ENCODE measurements around the gene PDZRN3. TPM values are rescaled to one million over a fixed set of nuclear protein-coding genes. Genes with fewer than 3 reads are reported as not detected.
"Not testable (repeated sequence)": the region's sequence is repeated elsewhere in the genome, so short reads cannot be mapped to it uniquely, and the experiment has no call there.

Gene PDZRN3
- total RNA-seq, 4 donors from 2014 or later = 227 to 305 (median 265) TPM

DNA sequence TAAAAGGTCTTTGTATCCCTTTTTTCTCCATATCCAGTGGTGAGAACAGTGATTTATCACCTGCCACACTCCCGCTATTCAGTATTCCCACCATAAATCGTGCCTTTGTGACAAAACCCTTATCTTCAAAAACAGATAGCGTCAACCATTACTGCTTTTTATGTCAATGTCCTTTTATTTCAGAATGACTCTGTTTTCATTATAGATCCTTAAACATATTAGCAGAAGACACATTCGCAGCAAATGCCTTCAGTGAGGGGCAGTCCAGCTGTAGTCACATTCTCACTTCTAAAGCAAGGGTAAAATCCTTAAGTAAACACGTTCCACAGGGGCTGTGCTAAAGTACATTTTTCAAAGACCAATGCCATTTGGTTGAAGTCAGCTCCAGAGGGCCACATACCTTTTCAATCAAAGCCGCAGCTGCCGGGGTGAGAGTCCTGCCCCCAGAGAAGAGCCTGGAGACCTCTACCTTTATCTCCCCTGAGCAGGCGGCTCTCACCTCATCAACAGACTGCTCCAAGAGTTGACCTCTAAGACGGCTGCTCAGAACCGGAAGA, 53.4 kb downstream of the PDZRN3 start:
- H3K36me3 ChIP-seq = no peaks in the 10 kb centered on the region
- no peaks in the 10 kb centered on the region for H3K9me3 ChIP-seq
- TF ChIP-seq EP300 (IDR thresholded peaks at IDR 0.05) (no peak), POLR2A (IDR thresholded peaks at IDR 0.05) (no peak), POLR2AphosphoS5 (IDR thresholded peaks at IDR 0.05) (no peak)
- TF ChIP-seq, protein P1, sequence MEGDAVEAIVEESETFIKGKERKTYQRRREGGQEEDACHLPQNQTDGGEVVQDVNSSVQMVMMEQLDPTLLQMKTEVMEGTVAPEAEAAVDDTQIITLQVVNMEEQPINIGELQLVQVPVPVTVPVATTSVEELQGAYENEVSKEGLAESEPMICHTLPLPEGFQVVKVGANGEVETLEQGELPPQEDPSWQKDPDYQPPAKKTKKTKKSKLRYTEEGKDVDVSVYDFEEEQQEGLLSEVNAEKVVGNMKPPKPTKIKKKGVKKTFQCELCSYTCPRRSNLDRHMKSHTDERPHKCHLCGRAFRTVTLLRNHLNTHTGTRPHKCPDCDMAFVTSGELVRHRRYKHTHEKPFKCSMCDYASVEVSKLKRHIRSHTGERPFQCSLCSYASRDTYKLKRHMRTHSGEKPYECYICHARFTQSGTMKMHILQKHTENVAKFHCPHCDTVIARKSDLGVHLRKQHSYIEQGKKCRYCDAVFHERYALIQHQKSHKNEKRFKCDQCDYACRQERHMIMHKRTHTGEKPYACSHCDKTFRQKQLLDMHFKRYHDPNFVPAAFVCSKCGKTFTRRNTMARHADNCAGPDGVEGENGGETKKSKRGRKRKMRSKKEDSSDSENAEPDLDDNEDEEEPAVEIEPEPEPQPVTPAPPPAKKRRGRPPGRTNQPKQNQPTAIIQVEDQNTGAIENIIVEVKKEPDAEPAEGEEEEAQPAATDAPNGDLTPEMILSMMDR (IDR thresholded peaks at IDR 0.05) = no peak
- no peaks in the 10 kb centered on the region for H3K27me3 ChIP-seq
- no peak for ATAC-seq
- peaks cover 5 to 99% (median 13%) of the 10 kb centered on the region in 3 donors for H3K4me1 ChIP-seq
- WGBS, 2 donors (ENCODE audit: low coverage in 1 of 2) = 35 to 45% methylated on average over 5 to 10 of the region's 10 CpGs
- peak overlapping the region in 3 of 4 donors; percentile 52 to 63 (median 57) for H3K27ac ChIP-seq
- H3K4me3 ChIP-seq = no peak overlapping the region

DNA sequence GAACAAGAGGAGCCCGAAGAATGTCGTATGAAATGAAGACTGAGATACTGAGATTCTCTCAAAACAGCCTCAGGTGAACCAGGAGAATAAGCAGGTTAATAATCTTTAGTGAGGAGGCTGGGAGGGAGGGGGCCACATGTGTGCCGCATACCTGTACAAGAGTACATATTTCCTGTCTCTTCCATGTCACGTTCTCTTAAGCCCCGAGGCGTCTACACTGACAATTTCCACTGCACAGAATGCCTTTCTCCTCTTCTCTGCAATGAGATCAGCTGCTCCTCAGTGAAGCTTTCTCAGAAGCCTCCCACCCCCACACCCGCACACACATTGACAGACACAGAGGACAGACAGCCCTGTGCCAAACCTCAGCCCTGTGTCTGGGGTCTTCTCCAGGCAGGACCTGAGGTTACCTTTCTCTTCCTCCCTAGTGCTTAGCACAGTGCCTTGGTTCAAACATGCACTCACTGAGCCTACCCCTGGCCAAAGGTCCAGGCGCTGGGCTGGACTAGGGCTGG, 55.4 kb downstream of the PDZRN3 start:
- no peak overlapping the region for H3K4me3 ChIP-seq
- no peak for ATAC-seq
- H3K9me3 ChIP-seq = no peaks in the 10 kb centered on the region
- 61 to 71% methylated on average over 6 of the region's 8 CpGs for WGBS, 2 donors (ENCODE audit: low coverage in 1 of 2)
- H3K27me3 ChIP-seq = no peaks in the 10 kb centered on the region
- no peak for TF ChIP-seq POLR2A (IDR thresholded peaks at IDR 0.05)
- TF ChIP-seq, protein P1 (IDR thresholded peaks at IDR 0.05) = no peak
- no peak for TF ChIP-seq POLR2AphosphoS5 (IDR thresholded peaks at IDR 0.05)
- TF ChIP-seq EP300 (IDR thresholded peaks at IDR 0.05) = no peak
- H3K27ac ChIP-seq = peak overlapping the region in 3 of 4 donors; percentile 45 to 63 (median 57)
- H3K4me1 ChIP-seq = peaks cover 5 to 90% (median 19%) of the 10 kb centered on the region in 3 donors
- H3K36me3 ChIP-seq = no peaks in the 10 kb centered on the region

DNA sequence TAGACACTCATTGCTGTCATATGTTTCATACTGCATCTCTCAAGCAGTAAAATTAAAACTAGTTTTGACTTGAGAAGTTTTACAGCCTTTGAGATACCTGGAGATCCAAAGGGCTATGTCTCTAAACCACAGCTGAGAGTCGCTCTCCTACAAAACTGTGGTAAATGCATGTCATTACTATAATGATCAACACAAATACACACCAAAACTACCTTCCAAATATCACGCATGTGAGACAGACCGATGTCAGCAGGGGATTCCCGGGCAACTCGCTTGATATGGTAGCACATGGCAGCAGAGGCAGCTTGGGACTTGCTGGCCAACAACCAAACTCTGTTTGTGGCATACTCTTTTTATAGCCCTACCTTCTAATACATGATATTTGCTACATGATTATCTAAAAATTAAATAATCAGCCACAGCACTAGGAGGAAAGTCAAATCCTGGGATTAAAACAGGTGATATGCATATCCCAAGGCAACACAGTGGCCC, 56.3 kb downstream of the PDZRN3 start:
- Histone ChIP-seq H3K4me1 (peaks cover 5 to 91% (median 19%) of the 10 kb centered on the region in 3 donors), H3K36me3 (no peaks in the 10 kb centered on the region), H3K27me3 (no peaks in the 10 kb centered on the region), H3K9me3 (no peaks in the 10 kb centered on the region), H3K27ac (peak overlapping the region; percentile 9 to 63 (median 51)), H3K4me3 (no peak overlapping the region)
- ATAC-seq = no peak
- 25 to 60% methylated on average over 1 to 4 of the region's 5 CpGs for WGBS, 2 donors (ENCODE audit: low coverage in 1 of 2)
- TF ChIP-seq POLR2A (IDR thresholded peaks at IDR 0.05) (no peak), EP300 (IDR thresholded peaks at IDR 0.05) (no peak), POLR2AphosphoS5 (IDR thresholded peaks at IDR 0.05) (no peak)
- TF ChIP-seq, protein P1 (IDR thresholded peaks at IDR 0.05) = no peak

DNA sequence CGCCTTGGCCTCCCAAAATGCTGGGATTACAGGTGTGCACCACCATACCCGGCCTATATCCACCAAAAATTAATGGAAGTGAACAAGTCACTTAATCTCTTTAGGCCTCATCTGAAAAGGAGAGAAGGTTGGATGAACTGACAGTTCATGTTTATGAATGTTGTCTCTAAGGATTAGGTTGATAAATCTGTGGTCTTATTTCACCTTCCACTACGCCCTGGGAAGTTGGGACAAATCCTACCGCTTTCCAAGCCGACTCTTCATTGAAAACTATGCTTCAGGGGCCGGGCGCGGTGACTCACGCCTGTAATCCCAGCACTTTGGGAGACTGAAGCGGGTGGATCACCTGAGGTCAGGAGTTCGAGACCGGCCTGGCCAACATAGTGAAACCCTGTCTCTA, 59.4 kb downstream of the PDZRN3 start:
- not testable (repeated sequence) for H3K36me3 ChIP-seq

DNA sequence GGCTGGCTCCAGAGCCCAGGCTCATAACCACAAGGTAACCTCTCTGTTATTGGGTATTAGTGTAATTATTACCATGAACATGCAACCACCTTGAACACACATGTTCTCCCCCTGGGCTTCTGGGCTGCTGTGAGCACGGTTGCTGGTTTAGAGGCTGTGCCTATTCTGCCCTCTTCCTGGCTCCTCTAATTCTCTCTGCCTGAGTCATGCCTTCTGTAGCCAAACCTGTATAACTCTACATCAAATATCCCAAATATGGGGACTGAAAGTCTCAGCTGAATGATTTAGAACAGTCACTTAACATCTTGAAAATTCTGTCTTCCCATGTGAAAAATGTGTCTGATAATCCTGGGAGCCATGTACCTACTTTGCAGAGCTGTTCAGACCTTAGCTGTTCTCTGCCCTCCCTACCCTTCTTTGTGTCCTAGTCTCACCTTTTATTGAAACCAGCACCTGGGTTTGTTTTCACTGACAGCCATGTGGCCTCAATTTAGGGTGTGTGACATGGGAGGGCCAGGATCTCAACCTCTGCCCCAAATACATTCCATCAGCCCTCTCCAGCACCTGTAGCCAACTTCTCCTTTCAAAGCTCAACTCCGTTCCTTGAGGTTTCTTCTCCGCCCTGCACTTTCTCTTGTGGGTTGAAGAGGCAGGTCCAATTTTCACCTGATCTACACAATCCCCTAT, 60.7 kb downstream of the PDZRN3 start:
- Histone ChIP-seq H3K4me1 (peaks cover 0 to 88% (median 12%) of the 10 kb centered on the region in 3 donors), H3K27me3 (no peaks in the 10 kb centered on the region), H3K27ac (peak overlapping the region; percentile 31 to 76 (median 72)), H3K36me3 (no peaks in the 10 kb centered on the region), H3K4me3 (no peak overlapping the region), H3K9me3 (no peaks in the 10 kb centered on the region)
- WGBS, 2 donors (ENCODE audit: low coverage in 1 of 2) = 56 to 85% methylated on average over 2 to 3 of the region's 3 CpGs
- no peak for TF ChIP-seq EP300 (IDR thresholded peaks at IDR 0.05)
- no peak for TF ChIP-seq POLR2A (IDR thresholded peaks at IDR 0.05)
- TF ChIP-seq, protein P1 (IDR thresholded peaks at IDR 0.05) = no peak
- TF ChIP-seq POLR2AphosphoS5 (IDR thresholded peaks at IDR 0.05) = peak; percentile 39
- ATAC-seq = peak; percentile 55

More for the DNA sequence above, 59.4 kb downstream of the PDZRN3 start:
- peak; percentile 24 for ATAC-seq
- H3K9me3 ChIP-seq, H3K27me3 ChIP-seq, H3K4me3 ChIP-seq: not testable (repeated sequence)
- WGBS, 2 donors (ENCODE audit: low coverage in 1 of 2) = 38 to 74% methylated on average over 7 to 11 of the region's 12 CpGs
- H3K27ac ChIP-seq = peak overlapping the region; percentile 16 to 76 (median 72)
- peak; percentile 58 for TF ChIP-seq POLR2AphosphoS5 (IDR thresholded peaks at IDR 0.05)
- H3K4me1 ChIP-seq = peaks cover 0 to 88% (median 12%) of the 10 kb centered on the region in 3 donors
